ENCODE results near the gene FN1.
"Not testable (repeated sequence)": the region's sequence is repeated elsewhere in the genome, so short reads cannot be mapped to it uniquely, and the experiment has no call there.

The FN1 gene

GRCh38 chr2:215364157-215365155 is 71.4 kb downstream of the FN1 start:
- DNase-seq (ENCODE audit: low read depth), result no peak

- no peak for DNase-seq (ENCODE audit: low read depth)
Measured at GRCh38 chr2:215363461-215364156, 72.3 kb downstream of the FN1 start.

- DNase-seq (ENCODE audit: low read depth), result no peak
Measured at GRCh38 chr2:215363039-215363438, 72.8 kb downstream of the FN1 start.

GRCh38 chr2:215362562-215362904 is 73.3 kb downstream of the FN1 start:
- DNase-seq (ENCODE audit: low read depth), result no peak

- DNase-seq (ENCODE audit: low read depth), result no peak
Measured at GRCh38 chr2:215361876-215362561, 73.8 kb downstream of the FN1 start.

GRCh38 chr2:215361211-215361875 is 74.5 kb downstream of the FN1 start:
- DNase-seq (ENCODE audit: low read depth), result no peak

- no peak for DNase-seq (ENCODE audit: low read depth)
Measured at GRCh38 chr2:215360596-215360995, 75.3 kb downstream of the FN1 start.

GRCh38 chr2:215360059-215360458 is 75.8 kb downstream of the FN1 start:
- DNase-seq (ENCODE audit: low read depth), result not testable (repeated sequence)

GRCh38 chr2:215359576-215359922 is 76.3 kb downstream of the FN1 start:
- no peak for DNase-seq (ENCODE audit: low read depth)

- DNase-seq (ENCODE audit: low read depth), result no peak
Measured at GRCh38 chr2:215358891-215359575, 76.8 kb downstream of the FN1 start.

- DNase-seq (ENCODE audit: low read depth), result no peak
Measured at GRCh38 chr2:215358312-215358845, 77.5 kb downstream of the FN1 start.

- no peak for DNase-seq (ENCODE audit: low read depth)
Measured at GRCh38 chr2:215357660-215358059, 78.2 kb downstream of the FN1 start.

GRCh38 chr2:215356948-215357461 is 78.9 kb downstream of the FN1 start:
- no peak for DNase-seq (ENCODE audit: low read depth)

- no peak for DNase-seq (ENCODE audit: low read depth)
Measured at GRCh38 chr2:215356334-215356947, 79.4 kb downstream of the FN1 start.

GRCh38 chr2:215355801-215356200 is 80.1 kb downstream of the FN1 start:
- DNase-seq (ENCODE audit: low read depth), result no peak

- no peak for DNase-seq (ENCODE audit: low read depth)
Measured at GRCh38 chr2:215354771-215355695, 80.8 kb downstream of the FN1 start.

- DNase-seq (ENCODE audit: low read depth), result no peak
Measured at GRCh38 chr2:215352602-215353001, 83.3 kb downstream of the FN1 start.

- DNase-seq (ENCODE audit: low read depth), result no peak
Measured at GRCh38 chr2:215347878-215348277, 88.0 kb downstream of the FN1 start.

GRCh38 chr2:215338883-215339679 is 96.8 kb downstream of the FN1 start:
- no peak for DNase-seq (ENCODE audit: low read depth)
